GM19351 (cell line): Measurements from ENCODE around the gene SEC22C.
A peak's percentile ranks its signal among the peaks of the same experiment; 100 is the strongest.

Experiments
- ATAC-seq: cut with Tn5 transposase; IDR thresholded peaks from one replicate; pipeline ENCODE4 v1.9.1; 2021; ENCODE audit warnings: mild to moderate bottlenecking, moderate library complexity; ENCODE audit not compliant: unreplicated experiment

SEC22C gene

GRCh38 chr3:42515976-42516375, 65.8 kb downstream of the SEC22C start:
- ATAC-seq, result no peak

DNA sequence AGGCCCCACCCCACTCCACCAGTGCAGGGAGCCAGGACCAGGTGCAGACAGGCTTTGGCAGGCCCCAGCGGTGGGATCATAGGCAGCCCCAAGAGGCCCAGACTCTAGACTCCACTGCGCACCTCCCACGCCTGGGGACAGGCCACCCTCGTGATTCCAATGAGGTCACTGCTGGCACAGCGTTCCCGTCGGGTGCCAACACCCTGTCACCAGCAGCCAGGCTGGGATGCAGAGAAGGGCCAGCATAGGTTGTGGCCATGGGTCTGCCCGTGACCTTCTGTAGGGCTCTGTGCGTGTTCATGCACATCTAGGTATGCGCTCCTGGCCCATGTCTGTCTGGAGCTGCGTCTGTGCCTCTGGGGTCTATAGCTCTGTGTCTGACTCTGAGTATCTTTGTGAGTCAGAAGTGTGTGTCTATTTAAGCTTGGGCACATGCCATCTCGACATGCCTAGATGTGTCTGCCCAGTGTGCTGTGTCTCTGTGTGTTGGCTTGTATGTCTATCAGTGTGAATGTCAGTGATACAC, 66.3 kb downstream of the SEC22C start:
- ATAC-seq, result no peak

GRCh38 chr3:42514876-42515275, 66.9 kb downstream of the SEC22C start:
- no peak for ATAC-seq

- ATAC-seq, result no peak
Measured at GRCh38 chr3:42513521-42513920, 68.2 kb downstream of the SEC22C start.

- ATAC-seq, result no peak
Measured at GRCh38 chr3:42513121-42513520, 68.6 kb downstream of the SEC22C start.

DNA sequence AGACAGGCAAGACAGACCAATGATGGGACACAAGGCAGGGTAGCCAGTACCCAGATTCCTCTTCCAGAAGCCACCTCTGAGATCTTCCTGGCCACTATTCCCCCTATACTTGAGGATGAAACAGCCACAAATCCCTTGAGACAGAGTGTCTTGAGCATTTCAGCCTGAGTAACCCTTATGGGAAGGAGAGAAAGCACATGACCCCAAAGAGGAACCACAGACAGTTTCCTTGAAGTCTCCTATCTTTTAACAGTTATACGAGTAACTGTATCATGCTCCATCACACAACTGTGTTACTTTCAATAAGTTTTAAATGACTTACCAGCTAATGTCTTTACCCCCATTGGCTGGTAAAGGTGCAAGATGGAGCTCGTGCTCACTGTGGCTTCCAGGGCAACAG, 70.0 kb downstream of the SEC22C start:
- ATAC-seq, result no peak

DNA sequence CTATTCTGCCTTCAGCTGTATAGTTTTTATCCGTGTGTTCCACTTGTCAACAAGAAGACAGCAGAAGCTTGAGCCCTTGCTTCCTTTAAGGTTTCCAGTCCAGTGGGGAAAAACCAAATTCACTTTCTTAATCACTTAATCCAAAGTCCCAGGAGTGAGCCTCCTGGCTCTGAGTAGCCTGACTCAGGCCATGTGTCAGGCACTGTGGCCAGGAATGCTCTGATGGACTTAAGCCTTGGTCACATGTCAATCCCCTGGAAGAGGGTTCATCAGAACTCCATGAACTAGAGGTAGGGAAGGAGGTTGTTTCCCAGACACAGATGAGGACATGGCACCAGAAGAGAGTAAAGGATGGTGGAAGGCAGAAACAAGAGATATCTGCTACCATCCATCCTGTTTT, 70.6 kb downstream of the SEC22C start:
- no peak for ATAC-seq

DNA sequence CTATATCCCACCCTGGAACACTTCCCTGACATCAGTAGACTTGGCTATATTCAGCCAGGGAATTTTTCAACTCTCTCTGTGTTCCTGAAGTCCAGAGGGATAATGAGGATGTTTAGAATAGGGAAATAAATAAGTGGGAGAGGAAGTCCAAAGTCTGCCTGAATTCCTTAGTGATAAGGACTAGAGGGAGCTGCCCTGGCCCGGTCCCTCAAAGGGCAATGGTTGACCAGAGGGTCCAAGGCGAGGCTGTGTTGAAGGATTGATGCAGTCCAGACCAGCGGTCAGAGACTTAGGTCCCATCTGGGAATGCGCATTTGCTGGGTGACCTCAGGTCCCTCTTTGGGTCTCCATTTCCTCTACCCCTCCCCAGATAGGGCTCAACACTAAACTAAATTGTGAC, 71.4 kb downstream of the SEC22C start:
- no peak for ATAC-seq

GRCh38 chr3:42509111-42509510, 72.7 kb downstream of the SEC22C start:
- ATAC-seq, result no peak

GRCh38 chr3:42508562-42508961, 73.2 kb downstream of the SEC22C start:
- no peak for ATAC-seq

DNA sequence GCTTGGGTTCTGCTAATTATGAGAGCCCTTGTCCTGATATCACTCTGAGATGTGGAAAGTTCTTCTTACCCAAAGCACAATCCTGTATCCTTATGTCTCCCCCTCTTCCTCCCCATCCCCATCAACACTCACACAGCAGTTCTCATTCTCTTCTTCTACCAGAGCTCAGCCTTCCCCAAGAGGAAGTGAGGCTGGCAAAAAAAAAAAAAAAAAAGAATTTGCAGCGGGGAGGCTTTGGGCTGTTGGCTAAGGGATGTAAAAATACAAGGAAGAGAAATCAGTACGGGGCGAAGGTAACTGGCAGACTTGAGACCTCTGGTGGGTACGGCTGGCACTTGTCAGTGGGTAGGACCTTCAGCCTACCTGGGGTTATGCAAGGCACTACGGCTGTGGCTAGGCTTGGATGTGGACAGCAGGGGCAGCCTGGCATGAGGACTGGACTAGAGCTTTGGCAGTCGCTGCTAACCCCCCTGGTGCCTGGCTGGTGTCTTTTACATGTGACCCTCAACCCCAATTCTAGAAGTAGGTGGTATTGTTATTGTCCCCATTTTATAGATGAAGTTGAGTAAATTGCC, 73.9 kb downstream of the SEC22C start:
- ATAC-seq, result no peak

DNA sequence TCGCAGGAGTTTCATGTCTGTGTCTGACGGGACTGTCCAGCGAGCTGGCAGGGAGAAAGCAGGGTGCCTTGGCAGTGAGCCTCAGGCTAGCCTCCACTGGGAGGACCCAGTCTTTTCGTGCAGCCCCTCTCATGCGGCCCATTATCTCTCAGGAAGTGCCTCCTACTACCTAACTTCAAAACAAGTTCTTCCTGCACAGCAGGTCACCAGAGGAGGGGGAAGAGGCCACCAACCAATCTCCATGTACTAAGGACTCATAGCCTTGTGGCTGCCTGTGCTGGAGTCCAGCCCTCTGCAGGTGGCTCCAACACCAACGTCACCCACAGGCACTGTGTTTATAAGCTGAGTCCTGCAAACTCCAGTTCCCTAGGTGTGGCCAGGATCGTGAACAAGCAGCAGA, 74.5 kb downstream of the SEC22C start:
- ATAC-seq, result no peak

- ATAC-seq, result no peak
Measured at GRCh38 chr3:42505849-42506410, 75.8 kb downstream of the SEC22C start.

GRCh38 chr3:42505128-42505848, 76.5 kb downstream of the SEC22C start:
- ATAC-seq, result no peak

DNA sequence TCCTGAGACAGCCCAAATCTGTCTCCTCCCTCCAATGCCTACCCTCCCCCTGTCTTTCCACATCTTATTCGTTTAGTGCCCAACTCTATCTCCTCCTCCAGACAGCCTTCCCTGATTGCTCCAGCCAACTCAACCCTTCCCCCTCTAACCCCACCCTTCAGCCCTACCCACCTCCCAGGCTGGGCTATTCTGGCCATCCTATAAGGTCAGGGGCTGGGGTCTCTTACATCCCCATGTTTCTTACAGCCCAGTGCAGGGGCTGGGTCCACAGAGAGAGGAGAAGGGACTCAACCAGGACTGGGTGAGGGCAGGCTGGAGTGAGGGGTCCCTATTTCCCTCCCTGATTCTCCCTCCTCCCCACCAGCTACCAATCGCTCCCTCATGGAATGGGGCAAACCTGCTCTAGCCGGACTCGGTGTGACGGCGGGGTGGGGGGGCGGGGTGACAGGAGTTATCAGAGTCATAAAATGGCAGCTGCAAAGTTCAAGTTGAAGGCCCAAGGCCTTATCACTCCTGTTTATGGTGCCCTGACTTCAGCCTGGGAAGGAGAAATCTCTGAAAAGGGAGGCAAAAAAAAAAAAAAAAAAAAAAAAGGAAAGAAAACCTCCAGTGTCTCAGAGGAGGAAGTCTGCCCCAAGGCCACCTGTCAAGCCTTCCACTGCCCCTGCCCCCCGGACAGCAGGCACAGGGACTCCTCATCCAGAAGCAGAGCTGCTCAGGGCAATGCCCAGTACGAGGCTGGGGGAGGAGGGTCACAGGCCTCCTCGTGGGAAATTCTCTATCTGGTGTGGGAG, 77.2 kb downstream of the SEC22C start:
- ATAC-seq, result no peak

DNA sequence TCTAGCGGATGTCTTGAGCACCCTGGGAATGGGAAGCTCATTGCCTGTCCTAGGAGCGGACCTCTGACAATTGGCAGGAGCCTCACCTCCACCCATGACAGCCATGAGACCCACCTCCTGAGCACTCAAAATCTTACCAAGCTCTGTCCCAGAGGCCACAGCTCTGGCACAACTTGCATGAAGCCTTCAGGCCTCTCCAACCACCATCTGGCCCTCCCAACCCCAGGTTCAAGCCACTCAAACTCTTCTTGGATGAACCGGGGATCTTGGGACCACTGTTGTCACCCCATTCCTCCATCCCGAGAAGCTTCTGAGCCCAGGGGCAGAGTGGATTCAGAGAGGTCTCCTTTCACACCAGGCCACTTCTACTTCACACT, 77.8 kb downstream of the SEC22C start:
- ATAC-seq, result no peak

- no peak for ATAC-seq
Measured at GRCh38 chr3:42503251-42503924, 78.4 kb downstream of the SEC22C start.

DNA sequence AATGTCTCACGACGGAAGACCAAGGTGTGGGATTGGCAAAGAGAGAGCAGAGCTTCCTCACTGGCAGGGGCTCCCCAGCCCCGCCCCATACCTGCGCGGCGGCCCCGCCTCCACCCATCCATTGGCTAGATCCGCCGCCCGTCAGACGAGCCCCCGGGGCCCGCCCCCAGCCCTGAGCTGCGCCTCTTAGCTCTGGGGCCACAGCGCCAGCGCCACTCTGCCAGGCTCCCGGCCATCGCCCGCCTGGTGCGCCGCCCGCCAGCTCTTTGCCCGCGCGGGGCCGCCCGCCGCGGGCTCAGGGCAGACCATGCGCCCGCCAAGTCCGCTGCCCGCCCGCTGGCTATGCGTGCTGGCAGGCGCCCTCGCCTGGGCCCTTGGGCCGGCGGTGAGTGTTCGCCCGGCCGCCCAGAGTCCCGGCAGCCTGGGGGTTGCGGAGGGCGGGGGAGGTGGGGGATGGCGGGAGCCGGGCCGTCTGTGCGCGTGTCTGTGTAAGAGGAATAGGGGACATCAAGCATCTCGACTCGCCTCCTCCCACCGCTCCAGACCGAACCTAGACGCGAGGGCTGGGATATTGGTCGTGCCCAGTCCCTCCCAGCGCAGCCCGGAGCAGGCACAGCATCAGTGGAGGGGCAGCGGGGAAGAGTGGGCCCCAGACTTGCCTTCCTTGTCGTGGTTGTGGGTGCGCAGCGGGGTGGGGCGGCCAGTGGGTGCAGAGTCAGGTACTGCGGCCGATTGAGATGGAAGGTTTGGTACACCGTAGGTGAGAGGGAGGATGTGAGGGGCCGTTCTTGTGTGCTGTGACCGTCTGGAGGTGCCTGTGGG, 79.1 kb downstream of the SEC22C start, which contains the start of gene VIPR1:
Gene VIPR1 (plus strand): TSS at position 215 of the 822 bp plus-strand sequence. CDS start 93 bp downstream, at position 308.
- ATAC-seq, result peak; percentile 97

GRCh38 chr3:42501681-42502428, 79.9 kb downstream of the SEC22C start:
- ATAC-seq, result peak; percentile 26
